GM12864 (cell line): ENCODE data around the gene CLNK.

Source experiments
- DNase-seq: peaks from one replicate; pipeline ENCODE4 v3.0.0-alpha.2; 2011; ENCODE audit warnings: low read depth
- H3K4me3 ChIP-seq: 2 replicates; pipeline ENCODE4 v1.5.1; 2011; ENCODE audit warnings: mild to moderate bottlenecking, low read depth, low read length, control low read depth
- TF ChIP-seq, protein P1 (sequence below): IDR thresholded peaks from 2 replicates; pipeline ENCODE4 v1.5.1; 2011; ENCODE audit warnings: low read depth, mild to moderate bottlenecking, moderate library complexity, low read length, control low read depth, inconsistent platforms; ENCODE audit errors: missing control alignments

The CLNK gene

DNA sequence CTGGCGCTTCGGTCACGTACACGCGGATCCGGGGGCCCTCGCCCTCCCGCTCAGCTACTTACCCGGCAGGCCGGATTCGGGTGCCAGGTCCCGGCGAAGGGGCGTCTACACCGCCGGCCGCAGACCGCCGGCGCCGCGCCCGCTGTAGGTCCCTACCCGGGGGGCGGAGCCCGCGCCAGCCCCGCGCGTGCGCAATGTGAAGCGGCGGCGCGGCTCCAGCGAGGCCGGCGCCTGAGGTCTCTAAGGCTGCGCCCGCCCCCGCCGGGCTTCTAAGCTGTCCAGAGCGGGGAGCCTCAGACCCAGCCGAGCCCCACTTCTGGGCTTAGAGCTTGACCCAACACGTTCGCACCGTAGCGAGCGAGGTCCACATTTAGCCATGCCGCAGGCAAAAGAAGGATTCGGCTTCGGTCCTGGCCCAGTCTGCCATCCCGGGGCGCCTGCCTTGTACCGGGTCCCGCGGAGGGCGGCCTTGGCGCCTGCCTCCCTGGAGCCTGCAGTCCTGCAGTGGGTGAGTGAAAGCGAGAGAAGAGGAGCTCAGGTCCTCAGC lies 227.2 kb downstream of the CLNK start, which contains the start of gene ZNF518B:
Gene ZNF518B, minus strand, starts transcription at position 172 of the 547 bp plus-strand sequence. CDS start 11,098 bp downstream, outside the sequence.
- peak within 1 kb of the TSS; percentile 75 for H3K4me3 ChIP-seq
- DNase-seq, result peak; percentile 10
- TF ChIP-seq, protein P1, sequence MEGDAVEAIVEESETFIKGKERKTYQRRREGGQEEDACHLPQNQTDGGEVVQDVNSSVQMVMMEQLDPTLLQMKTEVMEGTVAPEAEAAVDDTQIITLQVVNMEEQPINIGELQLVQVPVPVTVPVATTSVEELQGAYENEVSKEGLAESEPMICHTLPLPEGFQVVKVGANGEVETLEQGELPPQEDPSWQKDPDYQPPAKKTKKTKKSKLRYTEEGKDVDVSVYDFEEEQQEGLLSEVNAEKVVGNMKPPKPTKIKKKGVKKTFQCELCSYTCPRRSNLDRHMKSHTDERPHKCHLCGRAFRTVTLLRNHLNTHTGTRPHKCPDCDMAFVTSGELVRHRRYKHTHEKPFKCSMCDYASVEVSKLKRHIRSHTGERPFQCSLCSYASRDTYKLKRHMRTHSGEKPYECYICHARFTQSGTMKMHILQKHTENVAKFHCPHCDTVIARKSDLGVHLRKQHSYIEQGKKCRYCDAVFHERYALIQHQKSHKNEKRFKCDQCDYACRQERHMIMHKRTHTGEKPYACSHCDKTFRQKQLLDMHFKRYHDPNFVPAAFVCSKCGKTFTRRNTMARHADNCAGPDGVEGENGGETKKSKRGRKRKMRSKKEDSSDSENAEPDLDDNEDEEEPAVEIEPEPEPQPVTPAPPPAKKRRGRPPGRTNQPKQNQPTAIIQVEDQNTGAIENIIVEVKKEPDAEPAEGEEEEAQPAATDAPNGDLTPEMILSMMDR, result no peak

GRCh38 chr4:10456595-10457254 lies 227.8 kb downstream of the CLNK start:
- DNase-seq, result peak; percentile 10
- H3K4me3 ChIP-seq, result peak overlapping the region; percentile 75

DNA sequence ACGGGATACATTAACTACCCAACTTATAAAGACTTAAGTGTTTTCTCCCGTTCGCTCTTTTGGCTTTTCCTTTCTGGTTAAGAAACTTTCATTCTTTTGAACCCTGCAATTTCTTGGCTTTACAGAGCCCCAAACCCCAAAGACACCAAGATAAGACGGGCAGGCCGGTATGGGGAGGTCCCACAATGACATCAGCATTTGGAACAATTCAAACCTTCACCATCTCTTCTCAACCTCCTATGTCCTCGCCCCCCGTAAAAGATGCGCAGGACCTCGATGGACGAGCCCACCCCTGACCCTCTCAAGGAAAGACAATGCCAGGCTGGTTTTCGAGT lies 228.3 kb downstream of the CLNK start:
- TF ChIP-seq, protein P1, result no peak
- DNase-seq, result no peak
- peak overlapping the region; percentile 75 for H3K4me3 ChIP-seq

More at GRCh38 chr4:10456595-10457254, 227.8 kb downstream of the CLNK start:
- TF ChIP-seq, protein P1, result no peak

DNA sequence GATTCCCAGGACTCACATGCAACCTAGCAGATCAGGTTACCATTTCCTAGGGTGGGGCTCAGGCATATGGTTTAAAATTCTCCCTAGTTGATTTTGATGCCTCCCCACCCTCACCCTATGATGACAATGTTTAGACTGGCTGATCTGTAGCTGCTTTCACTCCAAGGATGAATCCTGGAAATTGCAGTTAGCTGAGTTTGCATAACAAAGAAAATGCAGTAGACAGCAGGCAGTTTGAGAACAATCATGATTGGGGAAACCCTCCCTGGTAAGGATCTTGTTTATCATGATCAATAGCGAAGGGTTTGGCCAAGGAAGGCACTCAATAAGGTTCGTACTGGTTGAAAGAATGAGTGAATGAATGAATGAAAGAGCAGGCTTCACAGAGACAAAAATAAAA lies 229.4 kb downstream of the CLNK start:
- TF ChIP-seq, protein P1, result no peak
- no peak overlapping the region for H3K4me3 ChIP-seq
- no peak for DNase-seq

GRCh38 chr4:10454726-10455125 lies 229.8 kb downstream of the CLNK start:
- no peak overlapping the region for H3K4me3 ChIP-seq
- DNase-seq, result no peak
- TF ChIP-seq, protein P1, result no peak

DNA sequence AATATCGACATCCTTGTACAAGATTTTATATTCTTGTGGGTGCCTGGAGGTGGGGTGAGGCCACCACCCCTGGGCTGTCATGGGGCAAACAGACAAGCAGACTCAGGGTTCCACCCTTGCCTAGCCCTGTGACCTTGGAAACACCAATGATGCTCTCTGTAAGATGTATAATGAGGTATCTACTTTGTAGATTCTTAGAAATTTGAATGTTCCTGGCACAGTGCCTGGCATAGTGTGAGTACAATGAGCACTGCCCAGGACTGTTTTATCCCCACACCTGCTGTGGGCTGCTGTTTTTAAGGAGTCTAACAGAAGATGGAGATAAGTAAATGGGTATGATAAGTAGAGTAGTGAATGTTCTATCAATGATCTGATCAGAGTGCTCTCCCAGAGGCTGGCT lies 230.4 kb downstream of the CLNK start:
- TF ChIP-seq, protein P1, result no peak
- no peak overlapping the region for H3K4me3 ChIP-seq
- no peak for DNase-seq

- no peak overlapping the region for H3K4me3 ChIP-seq
- no peak for DNase-seq
- TF ChIP-seq, protein P1, result no peak
Observed at GRCh38 chr4:10448991-10449390, 235.6 kb downstream of the CLNK start.
